SU-DHL-6 (cell line): Measurements from ENCODE around the gene ZC3H18.

Experiments used
- H2AFZ ChIP-seq: fragments of 200-600 bp; sonication (generic); 2 replicates; pipeline ENCODE4 v1.6.1; 2014; ENCODE audit warnings: low read depth, mild to moderate bottlenecking, moderate library complexity, mixed read lengths, antibody characterized with exemption, low read length; ENCODE audit not compliant: severe bottlenecking
- H3F3A ChIP-seq: fragments of 200-600 bp; shearing (Covaris generic); 2 replicates; pipeline ENCODE4 v1.6.0; 2016; ENCODE audit warnings: antibody characterized with exemption, mild to moderate bottlenecking; ENCODE audit not compliant: insufficient read depth
- H3K27ac ChIP-seq: fragments of 200-600 bp; sonication (generic); 2 replicates; pipeline ENCODE4 v1.5.1; 2016; ENCODE audit warnings: low read depth, mild to moderate bottlenecking, low read length, moderate library complexity, mixed read lengths
- H3K27me3 ChIP-seq: fragments of 200-600 bp; sonication (generic), shearing (Covaris generic); 2 replicates; pipeline ENCODE4 v1.6.0; 2014; ENCODE audit warnings: mild to moderate bottlenecking, low read length
- H3K36me3 ChIP-seq: fragments of 200-600 bp; sonication (generic); 2 replicates; pipeline ENCODE4 v1.6.1; 2014; ENCODE audit warnings: mild to moderate bottlenecking, low read length, mixed read lengths
- H3K4me2 ChIP-seq: fragments of 300-600, 200-600 bp; shearing (Covaris generic), sonication (generic); 2 replicates; pipeline ENCODE4 v1.6.0; 2014; ENCODE audit warnings: low read length, low read depth, mild to moderate bottlenecking; ENCODE audit not compliant: poor library complexity, severe bottlenecking
- H3K4me3 ChIP-seq: fragments of 200-600 bp; sonication (generic); 2 replicates; pipeline ENCODE4 v1.5.1; 2014; ENCODE audit warnings: antibody characterized with exemption, low read length, mild to moderate bottlenecking, mixed read lengths; ENCODE audit not compliant: insufficient read depth, poor library complexity, severe bottlenecking
- H3K79me2 ChIP-seq: fragments of 200-600 bp; sonication (generic); 2 replicates; pipeline ENCODE4 v1.6.1; 2014; ENCODE audit warnings: mild to moderate bottlenecking, low read length, moderate library complexity; ENCODE audit not compliant: insufficient read depth
- H3K9ac ChIP-seq: fragments of 200-600 bp; sonication (generic); 2 replicates; pipeline ENCODE4 v1.7.0; 2014; ENCODE audit warnings: mild to moderate bottlenecking, low read length
- H3K9me2 ChIP-seq: fragments of 200-600 bp; sonication (generic); replicated peaks from 2 replicates; pipeline ENCODE4 v1.6.1; 2014; ENCODE audit warnings: low read length; ENCODE audit not compliant: insufficient read depth
- H3K9me3 ChIP-seq: fragments of 200-600 bp; sonication (generic); 2 replicates; pipeline ENCODE4 v1.6.1; 2014; ENCODE audit warnings: low read length, mixed read lengths; ENCODE audit not compliant: insufficient read depth
- H4K20me1 ChIP-seq: fragments of 200-600 bp; sonication (generic); 2 replicates; pipeline ENCODE4 v1.6.1; 2014; ENCODE audit warnings: low read depth, mild to moderate bottlenecking, antibody characterized with exemption, low read length, moderate library complexity, mixed read lengths
- EZH2phosphoT487 ChIP-seq: fragments of 200-600 bp; sonication (generic), shearing (Covaris generic); conservative IDR thresholded peaks from 2 replicates; pipeline ENCODE4 v1.6.1; 2018; ENCODE audit warnings: mild to moderate bottlenecking, antibody characterized with exemption, low read length, moderate library complexity, mixed read lengths
- TF ChIP-seq, protein P1 (sequence below): fragments of 200-600 bp; sonication (generic); IDR thresholded peaks from one replicate; pipeline ENCODE4 v1.5.1; 2017; ENCODE audit warnings: antibody characterized with exemption, mild to moderate bottlenecking, low read length, moderate library complexity; ENCODE audit not compliant: insufficient read depth, poor library complexity, severe bottlenecking

The ZC3H18 gene

DNA sequence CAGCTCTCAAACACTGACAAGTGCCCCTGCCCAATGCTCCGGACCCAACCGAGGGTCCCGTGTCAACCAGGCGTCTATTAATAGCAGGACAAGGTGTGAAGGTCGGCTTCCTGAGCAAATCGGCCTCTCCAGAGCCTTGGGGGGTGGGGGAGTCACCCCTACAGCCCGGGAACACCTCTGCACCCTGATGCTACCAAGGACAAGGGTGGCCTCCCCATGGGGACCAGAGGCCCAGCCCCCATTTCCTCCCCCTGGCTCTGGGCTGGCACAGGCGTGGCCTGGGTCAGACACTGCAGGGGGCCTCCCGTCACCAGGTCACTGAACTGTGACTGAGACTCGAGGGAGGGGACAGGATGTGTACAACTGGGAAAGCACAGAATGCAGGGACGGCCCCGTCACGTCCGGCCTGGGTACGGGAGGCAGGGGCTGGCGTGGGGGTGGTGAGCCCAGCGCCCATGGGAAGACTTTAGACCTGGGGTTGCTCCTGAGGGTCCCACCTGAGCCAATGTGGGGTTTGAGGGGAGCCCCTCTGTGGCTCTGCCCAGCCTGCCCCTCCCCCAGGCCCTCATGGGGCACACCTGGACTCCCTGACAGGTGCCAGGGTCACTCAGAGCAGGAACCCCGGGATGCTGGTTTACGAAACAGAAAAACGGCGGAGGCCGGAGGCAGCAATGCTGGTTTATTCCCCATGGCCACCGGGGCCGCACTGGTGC is 81.2 kb downstream of the ZC3H18 start:
- H3K27me3 ChIP-seq, result no peaks in the 10 kb centered on the region
- peak overlapping the region; percentile 80 for H3K4me3 ChIP-seq
- H2AFZ ChIP-seq, result no peak overlapping the region
- H4K20me1 ChIP-seq, result peaks cover 12% of the 10 kb centered on the region; the same call in 1 of the 2 replicates
- H3K27ac ChIP-seq, result peak overlapping the region; percentile 90
- H3K9ac ChIP-seq, result peak overlapping the region; percentile 95
- no peaks in the 10 kb centered on the region for H3K9me3 ChIP-seq
- H3K36me3 ChIP-seq, result no peaks in the 10 kb centered on the region
- peak overlapping the region; percentile 84 for H3K4me2 ChIP-seq
- TF ChIP-seq EZH2phosphoT487, result no peak
- TF ChIP-seq, protein P1, sequence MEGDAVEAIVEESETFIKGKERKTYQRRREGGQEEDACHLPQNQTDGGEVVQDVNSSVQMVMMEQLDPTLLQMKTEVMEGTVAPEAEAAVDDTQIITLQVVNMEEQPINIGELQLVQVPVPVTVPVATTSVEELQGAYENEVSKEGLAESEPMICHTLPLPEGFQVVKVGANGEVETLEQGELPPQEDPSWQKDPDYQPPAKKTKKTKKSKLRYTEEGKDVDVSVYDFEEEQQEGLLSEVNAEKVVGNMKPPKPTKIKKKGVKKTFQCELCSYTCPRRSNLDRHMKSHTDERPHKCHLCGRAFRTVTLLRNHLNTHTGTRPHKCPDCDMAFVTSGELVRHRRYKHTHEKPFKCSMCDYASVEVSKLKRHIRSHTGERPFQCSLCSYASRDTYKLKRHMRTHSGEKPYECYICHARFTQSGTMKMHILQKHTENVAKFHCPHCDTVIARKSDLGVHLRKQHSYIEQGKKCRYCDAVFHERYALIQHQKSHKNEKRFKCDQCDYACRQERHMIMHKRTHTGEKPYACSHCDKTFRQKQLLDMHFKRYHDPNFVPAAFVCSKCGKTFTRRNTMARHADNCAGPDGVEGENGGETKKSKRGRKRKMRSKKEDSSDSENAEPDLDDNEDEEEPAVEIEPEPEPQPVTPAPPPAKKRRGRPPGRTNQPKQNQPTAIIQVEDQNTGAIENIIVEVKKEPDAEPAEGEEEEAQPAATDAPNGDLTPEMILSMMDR, result no peak
- H3F3A ChIP-seq, result no peaks in the 10 kb centered on the region
- H3K79me2 ChIP-seq, result peaks cover 26% of the 10 kb centered on the region
- no peaks in the 10 kb centered on the region for H3K9me2 ChIP-seq

DNA sequence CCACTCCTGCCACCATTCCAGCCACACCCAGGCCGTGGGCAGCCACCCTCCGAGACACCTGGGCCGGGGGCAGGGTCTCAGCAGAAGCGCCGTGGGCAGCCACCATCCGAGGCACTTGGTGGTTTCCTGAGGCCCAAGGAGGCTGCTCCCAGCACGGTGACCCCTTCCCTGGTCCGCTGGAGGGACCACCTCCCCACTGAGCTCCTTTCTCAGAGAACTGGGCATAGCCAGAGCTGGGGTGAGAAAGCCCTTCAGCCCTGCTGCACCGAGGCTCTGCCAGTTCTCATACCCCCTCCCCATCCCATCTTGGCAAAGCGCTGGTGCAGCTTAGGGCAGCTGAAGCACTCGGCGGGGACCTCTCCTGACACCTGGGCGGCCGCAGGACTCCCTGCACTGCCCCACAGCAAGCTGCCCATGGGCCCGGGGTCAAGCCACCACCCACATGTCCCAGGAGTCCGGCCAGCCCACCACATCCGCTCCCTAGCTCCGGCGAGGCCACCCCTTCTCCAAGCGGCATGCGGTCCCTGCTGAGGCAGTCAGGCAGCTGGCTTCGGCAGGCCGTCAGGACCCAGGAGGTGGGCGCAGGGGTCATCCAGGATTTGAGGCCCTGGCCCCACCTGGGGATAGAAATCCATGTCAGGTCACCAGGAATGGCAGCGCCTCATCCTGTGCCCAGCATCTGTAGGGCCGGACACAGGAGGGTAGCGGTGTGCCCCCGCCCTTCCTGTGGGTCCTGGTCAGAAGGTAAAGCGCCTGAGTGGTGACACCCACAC is 82.0 kb downstream of the ZC3H18 start:
- Histone ChIP-seq H3F3A (no peaks in the 10 kb centered on the region), H4K20me1 (peaks cover 12% of the 10 kb centered on the region; the same call in 1 of the 2 replicates), H3K4me2 (peak overlapping the region; percentile 84), H3K9ac (peak overlapping the region; percentile 95), H3K27me3 (no peaks in the 10 kb centered on the region), H3K4me3 (peak overlapping the region; percentile 10), H3K9me3 (no peaks in the 10 kb centered on the region), H3K36me3 (no peaks in the 10 kb centered on the region), H3K79me2 (peaks cover 26% of the 10 kb centered on the region), H2AFZ (no peak overlapping the region), H3K27ac (peak overlapping the region; percentile 90), H3K9me2 (no peaks in the 10 kb centered on the region)
- no peak for TF ChIP-seq EZH2phosphoT487
- TF ChIP-seq, protein P1, result no peak

DNA sequence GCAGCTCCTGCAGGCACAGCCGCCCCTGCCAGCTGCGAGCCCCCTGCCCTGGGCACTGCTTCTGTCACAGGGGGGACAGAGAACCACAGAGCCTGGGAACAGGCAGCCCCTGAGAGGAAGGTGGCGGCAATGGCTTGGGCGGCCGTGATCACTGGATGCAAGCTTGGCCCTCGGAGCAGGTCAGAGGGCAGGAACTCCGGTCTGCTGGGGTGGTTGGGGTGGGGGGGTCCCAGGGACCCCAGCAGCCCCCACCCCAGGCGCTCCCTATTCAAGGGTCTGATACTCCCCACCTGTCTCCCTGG is 82.5 kb downstream of the ZC3H18 start:
- Histone ChIP-seq H3K79me2 (peaks cover 26% of the 10 kb centered on the region), H2AFZ (no peak overlapping the region), H3F3A (no peaks in the 10 kb centered on the region), H3K9ac (no peak overlapping the region), H3K36me3 (no peaks in the 10 kb centered on the region), H3K9me2 (no peaks in the 10 kb centered on the region), H3K4me3 (no peak overlapping the region), H4K20me1 (peaks cover 12% of the 10 kb centered on the region; the same call in 1 of the 2 replicates), H3K9me3 (no peaks in the 10 kb centered on the region), H3K27me3 (no peaks in the 10 kb centered on the region), H3K4me2 (no peak overlapping the region), H3K27ac (no peak overlapping the region)
- TF ChIP-seq, protein P1, result no peak
- no peak for TF ChIP-seq EZH2phosphoT487
